ENCODE results near the gene PUS7.
"Not testable (repeated sequence)": the region's sequence is repeated elsewhere in the genome, so short reads cannot be mapped to it uniquely, and the experiment has no call there.

The PUS7 gene

GRCh38 chr7:105450177-105450861 is 71.8 kb downstream of the PUS7 start:
- no peak for DNase-seq

DNA sequence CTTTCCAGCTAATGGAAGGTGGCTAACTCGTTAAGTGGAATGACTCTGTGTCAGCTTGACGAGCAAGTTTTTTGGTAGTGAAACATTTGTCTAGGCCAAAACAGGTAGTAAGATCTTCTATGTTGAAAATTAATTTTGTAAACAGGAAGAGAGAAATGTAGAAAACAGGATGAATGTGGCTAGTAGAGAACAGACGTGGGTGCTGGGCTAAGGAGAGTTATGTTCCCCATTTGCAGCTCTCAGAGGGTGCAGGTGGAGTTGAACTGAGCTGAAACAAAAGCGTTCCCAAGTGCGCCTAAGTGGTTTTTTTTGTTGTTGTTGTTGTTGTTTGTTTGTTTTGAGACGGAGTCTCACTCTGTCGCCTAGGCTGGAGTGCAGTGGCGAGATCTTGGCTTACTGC is 73.9 kb downstream of the PUS7 start:
- DNase-seq, result no peak

GRCh38 chr7:105444342-105444987 is 77.6 kb downstream of the PUS7 start:
- no peak for DNase-seq

DNA sequence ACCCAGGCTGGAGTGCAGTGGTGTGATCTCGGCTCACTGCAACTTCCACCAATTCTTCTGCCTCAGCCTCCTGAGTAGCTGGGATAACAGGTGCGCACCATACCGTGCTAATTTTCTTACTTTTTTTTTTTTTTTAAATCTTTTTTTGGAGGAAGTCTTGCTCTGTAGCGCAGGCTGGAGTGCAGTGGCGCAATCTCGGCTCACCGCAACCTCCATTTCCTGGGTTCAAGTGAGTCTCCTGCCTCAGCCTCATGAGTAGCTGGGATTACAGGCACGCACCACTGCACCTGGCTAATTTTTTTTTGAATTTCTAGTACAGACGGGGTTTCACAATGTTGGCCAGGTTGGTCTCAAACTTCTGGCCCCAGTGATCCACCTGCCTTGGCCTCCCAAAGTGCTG is 79.9 kb downstream of the PUS7 start:
- DNase-seq, result not testable (repeated sequence)

DNA sequence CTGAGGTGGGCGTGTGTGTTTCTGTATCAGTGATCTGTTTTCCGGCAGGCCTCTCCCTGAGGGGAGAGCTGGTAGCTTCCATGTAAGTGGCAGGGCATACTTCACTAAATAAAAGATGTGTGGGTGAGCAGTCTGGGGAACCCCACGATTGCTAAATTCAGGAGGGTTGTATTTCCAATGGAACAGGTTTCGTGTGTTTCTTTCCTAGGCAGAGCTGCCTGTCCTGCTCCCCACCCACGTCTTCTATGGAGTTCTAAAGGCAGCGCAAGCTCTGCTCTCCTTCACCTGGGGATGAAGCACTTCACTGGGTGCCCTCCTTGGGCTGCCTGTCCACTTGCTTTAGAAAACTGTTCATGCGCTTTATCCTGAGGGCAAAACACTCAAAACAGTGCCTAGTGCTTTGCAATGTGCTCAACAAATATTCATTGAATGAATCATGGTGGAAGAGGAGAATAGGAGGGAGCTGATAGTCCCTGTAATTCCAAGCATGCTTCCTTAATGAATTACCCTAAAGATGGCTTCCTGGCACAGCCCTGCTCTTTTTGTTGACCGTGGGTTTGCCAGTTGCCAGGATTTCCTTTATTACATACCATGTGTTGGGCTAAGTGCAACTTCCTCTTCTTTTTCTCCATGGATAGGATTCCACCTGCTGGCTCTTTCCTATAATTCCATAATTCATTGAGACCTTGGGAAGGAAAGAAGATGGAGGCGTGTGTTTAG is 82.7 kb downstream of the PUS7 start:
- no peak for DNase-seq

GRCh38 chr7:105438847-105439173 is 83.3 kb downstream of the PUS7 start:
- no peak for DNase-seq

- no peak for DNase-seq
Observed at GRCh38 chr7:105438254-105438653, 83.8 kb downstream of the PUS7 start.

- DNase-seq, result not testable (repeated sequence)
Observed at GRCh38 chr7:105437356-105437755, 84.7 kb downstream of the PUS7 start.

GRCh38 chr7:105429746-105430612 is 92.1 kb downstream of the PUS7 start:
- DNase-seq, result peak in 4 of 51 donors; percentile 1 to 12 (median 3)

- DNase-seq, result no peak
Observed at GRCh38 chr7:105426606-105427146, 95.4 kb downstream of the PUS7 start.

DNA sequence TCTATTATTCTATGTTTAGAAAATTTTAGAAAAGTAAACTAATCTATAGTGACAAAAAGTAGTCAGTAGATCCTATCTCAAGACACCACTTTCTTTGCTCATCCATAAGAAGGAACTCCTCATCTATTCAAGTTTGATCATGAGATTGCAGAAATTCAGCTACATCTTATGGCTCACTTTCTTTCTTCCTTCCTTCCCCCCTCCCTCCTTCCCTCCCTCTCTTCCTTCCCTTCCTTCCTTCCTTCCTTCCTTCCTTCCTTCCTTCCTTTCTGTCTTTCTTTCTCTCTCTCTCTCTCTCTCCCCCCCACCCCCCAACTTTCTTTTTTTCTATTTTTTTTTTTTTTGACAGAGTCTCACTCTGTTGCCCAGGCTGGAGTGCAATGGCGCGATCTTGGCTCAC is 98.1 kb downstream of the PUS7 start:
- no peak for DNase-seq

DNA sequence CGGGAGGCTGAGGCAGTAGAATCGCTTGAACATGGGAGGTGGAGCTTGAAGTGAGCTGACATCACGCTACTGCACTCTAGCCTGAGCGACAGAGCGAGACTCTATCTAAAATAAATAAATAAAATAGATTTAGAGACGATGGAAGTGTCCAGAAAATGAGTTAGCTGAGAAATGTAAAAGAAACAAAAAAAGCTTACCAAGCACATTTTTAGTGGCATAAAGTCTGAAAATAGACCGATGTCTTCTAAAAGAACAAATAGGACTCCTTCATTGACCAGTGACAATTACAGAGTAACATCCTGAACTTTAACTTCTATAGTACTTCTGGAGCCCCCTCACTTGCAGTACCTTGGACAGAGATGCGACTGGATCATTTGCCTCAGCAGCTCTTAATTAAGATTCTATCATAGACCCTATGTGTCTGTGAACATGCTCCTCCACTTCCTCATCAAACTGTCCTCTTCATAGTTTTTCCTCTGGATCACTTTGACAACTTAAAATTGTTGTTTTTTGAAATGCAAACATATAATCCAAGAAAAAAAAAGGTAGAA is 108.1 kb downstream of the PUS7 start:
- no peak for DNase-seq

GRCh38 chr7:105410774-105411173 is 111.3 kb downstream of the PUS7 start:
- not testable (repeated sequence) for DNase-seq

DNA sequence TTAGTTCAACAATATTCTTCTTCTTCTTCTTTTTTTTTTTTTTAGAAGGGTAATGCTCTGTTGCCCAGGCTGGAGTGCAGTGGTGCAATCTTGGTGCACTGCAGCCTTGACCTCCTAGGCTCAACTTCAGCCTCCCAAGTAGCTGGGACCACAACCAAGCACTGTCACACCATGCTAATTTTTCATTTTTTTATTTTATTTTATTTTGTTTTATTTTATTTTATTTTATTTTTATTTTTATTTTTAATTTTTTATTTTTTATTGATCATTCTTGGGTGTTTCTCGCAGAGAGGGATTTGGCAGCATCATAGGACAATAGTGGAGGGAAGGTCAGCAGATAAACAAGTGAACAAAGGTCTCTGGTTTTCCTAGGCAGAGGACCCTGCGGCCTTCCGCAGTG is 112.3 kb downstream of the PUS7 start:
- DNase-seq, result not testable (repeated sequence)

DNA sequence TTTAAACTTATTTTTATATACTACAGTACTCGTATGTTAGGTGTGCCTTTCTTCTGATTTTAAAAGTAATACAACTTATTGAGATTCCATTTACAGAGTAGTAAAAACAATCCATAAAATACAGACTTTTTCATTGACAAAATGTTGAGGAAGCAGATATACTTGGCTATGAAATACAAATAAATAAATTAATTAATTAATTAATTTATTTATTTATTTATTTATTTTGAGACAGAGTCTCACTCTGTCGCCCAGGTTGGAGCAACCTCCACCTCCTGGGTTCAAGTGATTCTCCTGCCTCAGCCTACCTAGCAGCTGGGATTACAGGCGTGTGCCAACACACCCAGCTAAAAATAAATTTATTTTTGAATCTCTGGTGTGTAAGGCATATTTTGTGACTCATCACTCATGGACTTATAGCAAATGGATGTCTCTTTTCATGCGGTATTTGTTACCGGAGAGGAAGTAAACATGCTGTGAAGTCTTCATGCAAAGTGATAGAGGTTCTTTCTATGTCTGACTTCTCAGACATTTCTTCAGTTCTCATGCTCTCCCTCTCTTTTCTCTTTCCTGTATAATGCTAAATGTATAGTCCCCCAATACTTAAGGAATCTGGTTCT is 113.2 kb downstream of the PUS7 start:
- no peak for DNase-seq

All from hypothalamus (tissue), 51 donors.